Stimulated activated CD4-positive, alpha-beta T cell treated with anti-CD3 and anti-CD28 coated beads, TNF-alpha, amount 100 ng/mL, for 48 hours (primary cell): ENCODE measurements around the gene NBAS.

ENCODE experiments used
- DNase-seq, 3 donors: peaks; one replicate each; pipeline ENCODE4 v3.0.0-alpha.2; 2020; ENCODE audit warnings: low read depth in 3 of 3

NBAS gene

GRCh38 chr2:15591373-15591691 lies 30.2 kb upstream of the NBAS start:
- DNase-seq: no peak

DNA sequence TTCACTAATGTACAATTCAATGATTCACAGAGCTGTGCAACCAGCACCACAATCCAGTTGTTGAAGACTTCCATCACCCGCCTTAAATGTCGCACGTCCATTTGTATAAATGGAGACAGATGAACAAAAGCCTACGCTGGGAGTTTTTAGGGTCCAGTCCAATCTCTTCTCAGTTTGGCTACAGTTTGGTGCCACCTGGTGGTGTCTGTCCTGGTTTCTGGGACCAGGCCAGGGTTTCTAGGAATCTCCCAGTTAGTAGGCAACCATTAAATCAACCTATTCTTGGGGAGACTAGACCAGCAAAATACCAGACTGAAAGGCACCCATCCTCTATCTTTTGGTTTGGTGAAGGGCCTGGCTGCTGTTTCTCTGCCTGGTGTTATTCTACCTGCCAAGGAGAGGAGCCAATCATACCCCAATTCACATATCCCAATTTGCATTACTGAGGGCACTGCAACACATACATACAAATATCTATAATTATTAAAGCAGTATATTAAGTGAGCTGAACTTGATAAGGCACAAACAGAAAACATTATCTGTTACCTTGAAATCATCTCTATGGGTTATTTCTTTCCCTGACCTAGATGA lies 27.3 kb upstream of the NBAS start:
- peak in 1 of 3 donors; percentile 28 for DNase-seq

GRCh38 chr2:15584767-15585469 lies 23.8 kb upstream of the NBAS start:
- no peak for DNase-seq

DNA sequence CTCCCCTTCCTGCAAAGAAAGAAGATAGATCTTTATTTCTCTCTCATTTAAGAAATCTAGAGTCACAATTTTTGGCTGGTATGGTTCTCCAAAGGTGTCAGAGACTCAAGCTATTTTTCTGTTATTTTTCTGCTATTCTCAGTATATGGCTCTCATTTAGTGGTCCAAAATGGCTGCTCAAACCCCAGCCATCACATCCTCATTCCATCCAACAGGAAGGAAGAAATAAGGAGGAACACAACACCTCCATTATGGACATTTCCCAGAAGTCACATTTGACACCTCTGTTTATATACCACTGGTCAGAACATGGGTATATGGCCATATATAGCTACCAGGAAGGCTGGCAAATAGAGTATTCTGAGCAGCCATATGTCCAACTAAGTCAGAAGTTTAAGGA lies 23.2 kb upstream of the NBAS start:
- DNase-seq: no peak

- DNase-seq: no peak
Measured at GRCh38 chr2:15583826-15584225, 22.7 kb upstream of the NBAS start.

GRCh38 chr2:15582710-15583357 lies 21.7 kb upstream of the NBAS start:
- no peak for DNase-seq

DNA sequence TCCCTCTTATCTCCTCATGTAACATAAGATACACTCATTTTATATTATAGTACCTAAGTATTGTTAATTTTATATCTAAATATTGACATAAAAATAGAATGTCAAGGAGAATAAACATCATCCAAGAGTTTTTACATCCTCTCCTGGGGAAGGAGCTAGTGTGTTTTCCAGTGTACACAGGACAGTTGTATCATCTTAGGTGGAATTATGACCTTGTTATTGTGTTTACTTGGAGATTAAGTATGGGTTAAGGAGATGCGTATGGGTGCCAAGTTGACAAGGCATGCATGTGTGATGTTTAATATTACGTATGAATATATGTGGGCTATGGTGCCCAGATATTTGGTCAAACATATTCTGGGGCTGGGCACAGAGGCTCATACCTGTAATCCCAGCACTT lies 19.3 kb upstream of the NBAS start:
- DNase-seq: no peak

DNA sequence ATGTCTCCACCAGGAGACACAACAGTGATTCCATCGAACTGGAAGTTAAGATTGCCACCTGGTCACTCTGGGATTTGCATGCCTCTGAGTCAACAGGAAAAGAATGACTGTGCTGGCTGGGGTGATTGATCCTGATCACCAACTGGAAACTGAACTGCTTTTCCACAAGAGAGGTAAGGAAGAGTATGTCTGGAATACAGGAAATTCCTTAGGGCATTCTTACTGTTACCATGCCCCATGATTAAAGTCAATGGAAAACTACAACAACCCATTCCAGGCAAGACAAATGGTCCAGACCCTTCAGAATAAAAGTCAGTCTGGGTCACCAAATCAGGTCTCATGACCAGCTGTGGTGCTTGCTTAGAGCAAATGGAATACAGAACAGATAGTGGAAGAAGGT lies 18.5 kb upstream of the NBAS start:
- no peak for DNase-seq

DNA sequence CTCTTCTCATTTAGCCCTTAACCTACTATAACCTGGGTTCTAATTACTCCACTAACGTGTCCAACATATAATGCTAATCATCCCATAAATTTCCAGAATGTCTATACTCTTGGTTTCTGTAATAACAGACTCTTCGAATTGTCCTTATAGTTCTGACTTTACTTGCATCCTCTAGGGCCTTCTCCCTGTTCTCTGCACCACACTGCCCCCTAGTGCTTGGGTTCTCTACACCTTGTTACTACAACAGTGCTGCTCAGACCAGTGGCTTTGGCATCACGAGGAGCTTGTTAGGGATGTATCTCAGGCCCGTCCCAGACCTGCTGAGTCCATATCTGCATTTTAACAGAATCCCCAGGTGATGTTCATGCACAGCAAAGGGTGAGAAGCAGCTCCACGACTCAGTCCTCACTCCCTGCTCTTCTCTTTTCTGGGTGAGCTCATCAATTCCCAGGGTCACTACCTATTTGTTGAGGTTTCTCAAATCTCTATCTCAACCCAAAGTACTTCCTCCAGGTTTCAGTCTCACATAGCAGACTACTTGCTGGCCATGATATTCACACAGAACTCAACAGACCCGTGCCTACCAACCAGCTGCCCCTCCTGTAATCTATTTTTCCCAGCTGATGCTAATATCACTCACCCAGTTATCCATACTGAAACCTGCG lies 16.1 kb upstream of the NBAS start:
- DNase-seq: peak; percentile 75 to 93 (median 88)

DNA sequence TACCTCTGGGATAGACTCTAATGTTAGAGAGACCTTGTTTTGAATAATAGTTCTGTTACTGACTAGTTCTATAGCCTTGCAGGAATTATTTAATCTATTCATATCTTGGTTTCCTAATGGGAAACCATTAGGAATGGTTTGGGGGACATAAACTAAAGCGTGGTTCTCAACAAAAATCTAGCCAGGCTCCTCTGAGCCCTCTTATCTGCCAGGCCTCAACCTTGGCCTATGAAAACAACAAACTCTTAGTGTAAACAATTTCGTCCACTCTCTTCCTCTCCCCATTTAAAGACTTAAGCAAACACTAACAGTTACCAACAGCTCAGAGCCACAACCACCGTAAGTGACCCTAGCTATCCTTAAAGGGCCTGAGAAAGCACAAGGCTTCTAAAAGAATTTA lies 10.6 kb upstream of the NBAS start:
- DNase-seq: no peak

GRCh38 chr2:15570104-15570503 lies 9.0 kb upstream of the NBAS start:
- DNase-seq: no peak

DNA sequence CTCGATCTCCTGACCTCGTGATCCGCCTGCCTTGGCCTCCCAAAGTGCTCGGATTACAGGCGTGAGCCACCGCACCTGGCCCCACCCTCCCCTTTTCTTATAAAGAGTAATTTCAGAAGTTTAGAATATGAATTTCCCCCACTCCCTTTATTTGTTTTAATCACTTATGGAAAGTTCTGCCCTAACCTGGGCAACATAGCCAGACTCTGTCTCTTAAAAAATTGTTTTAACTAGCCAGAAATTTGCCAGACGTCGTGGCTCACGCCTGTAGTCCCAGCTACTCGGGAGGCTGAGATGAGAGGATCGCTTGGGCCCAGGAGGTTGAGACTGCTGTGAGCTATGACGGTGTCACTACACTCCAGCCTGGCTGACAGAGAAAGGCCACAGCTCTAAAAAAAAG lies 7.7 kb upstream of the NBAS start:
- no peak for DNase-seq

DNA sequence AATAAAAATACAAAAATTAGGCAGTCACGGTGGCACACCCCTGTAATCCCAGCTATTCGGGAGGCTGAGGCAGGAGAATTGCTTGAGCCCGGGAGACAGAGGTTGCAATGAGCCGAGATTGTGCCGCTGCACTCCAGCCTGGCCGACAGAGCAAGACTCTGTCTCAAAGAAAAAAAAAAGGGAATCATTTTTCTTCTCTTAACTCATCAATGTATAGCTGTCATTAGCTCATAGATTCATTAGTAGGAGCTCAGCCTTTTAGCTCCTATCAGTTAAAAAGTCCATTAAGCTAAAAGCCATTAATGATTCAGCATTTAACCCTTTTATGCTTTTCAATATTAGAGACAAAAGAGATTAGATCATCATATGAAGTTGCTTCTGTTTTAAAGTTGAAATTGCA lies 5.8 kb upstream of the NBAS start:
- DNase-seq: no peak

- no peak for DNase-seq
Measured at GRCh38 chr2:15565994-15566671, 5.0 kb upstream of the NBAS start.

DNA sequence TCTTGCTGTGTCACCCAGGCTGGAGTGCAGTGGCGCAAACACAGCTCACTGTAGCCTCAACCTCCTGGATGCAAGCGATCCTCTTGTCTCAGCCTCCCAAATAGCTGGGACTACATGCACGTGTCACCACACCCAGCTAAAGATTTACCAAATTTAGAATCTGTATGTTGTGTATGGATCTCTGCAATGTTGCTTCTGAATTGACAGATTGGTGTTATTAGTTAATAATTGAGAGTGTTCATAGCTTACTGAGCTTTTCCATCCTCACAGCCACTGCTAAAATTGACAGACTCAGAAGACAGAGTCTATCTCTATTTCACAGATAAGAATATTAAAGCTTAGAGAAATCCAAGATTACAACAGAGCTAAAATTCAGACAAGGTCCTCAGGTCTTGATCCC lies 4.3 kb upstream of the NBAS start:
- no peak for DNase-seq

DNA sequence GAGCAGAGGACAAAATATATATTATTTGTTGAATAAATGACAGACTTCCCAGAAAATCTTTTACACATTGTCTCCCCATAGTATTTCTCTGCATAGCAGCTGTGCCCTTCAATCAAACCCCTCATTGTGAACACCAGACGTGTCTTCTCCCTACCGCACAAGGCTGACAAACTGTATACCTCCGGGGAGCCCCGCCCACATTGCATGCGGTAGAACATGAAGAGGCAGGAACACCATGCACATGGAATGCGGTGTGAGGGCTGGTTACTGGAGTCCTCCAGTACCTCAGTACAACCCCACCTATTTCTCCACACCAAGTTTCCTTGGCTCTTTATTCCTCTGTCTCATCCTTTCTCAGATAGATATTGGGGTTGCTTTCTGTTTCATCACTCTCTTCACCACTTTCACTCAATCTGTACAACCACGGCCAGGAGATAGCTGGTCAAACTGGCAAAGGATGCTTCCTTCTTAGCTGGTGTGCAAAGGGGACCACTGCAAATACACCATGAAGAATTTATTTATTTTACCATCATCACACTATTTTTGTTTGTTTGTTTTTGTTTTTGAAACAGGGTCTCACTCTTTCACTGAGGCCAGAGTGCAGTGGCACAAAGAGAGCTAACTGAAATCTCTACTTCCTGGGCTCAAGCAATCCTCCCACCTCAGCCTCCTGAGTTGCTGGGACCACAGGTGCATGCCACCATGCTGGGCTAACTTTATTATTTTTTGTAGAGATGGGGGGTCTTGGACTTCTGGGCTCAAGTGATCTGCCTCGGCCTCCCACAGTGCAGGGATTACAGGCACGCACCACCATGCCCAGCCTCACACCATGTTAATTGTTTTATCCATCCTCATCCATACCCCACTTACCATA lies 2.3 kb upstream of the NBAS start:
- no peak for DNase-seq

GRCh38 chr2:15562354-15563031 lies 1.4 kb upstream of the NBAS start:
- no peak for DNase-seq

GRCh38 chr2:15561574-15562344 lies 625 bp upstream of the NBAS start:
- DNase-seq: peak in 1 of 3 donors; percentile 16

- DNase-seq: no peak
Measured at GRCh38 chr2:15560140-15560987, 770 bp downstream of the NBAS start.
